Right renal cortex interstitium (tissue), 3 donors: ENCODE measurements around the gene ABHD13. TPM values are rescaled to one million over a fixed set of nuclear protein-coding genes. Genes with fewer than 3 reads are reported as not detected.

Experiments
- DNase-seq, 3 donors: peaks; one replicate each; pipeline ENCODE4 v3.0.0-alpha.2; 2013; ENCODE audit warnings: low read depth in 3 of 3, low spot score in 2 of 3
- polyA plus RNA-seq, 3 donors: library from polyadenylated mRNA; unstranded; fragments of 120-200 nt; gene quantifications; one replicate each; pipeline ENCODE4 v1.2.1, GENCODE V29; 2013; ENCODE audit not compliant: insufficient read length in 3 of 3

Gene ABHD13
- polyA plus RNA-seq, 3 donors, result 14.4 to 17.9 (median 16.6) TPM

GRCh38 chr13:108278466-108278865 is 60.3 kb downstream of the ABHD13 start:
- no peak for DNase-seq

- no peak for DNase-seq
Observed at GRCh38 chr13:108281901-108282300, 63.7 kb downstream of the ABHD13 start.

GRCh38 chr13:108283110-108283509 is 64.9 kb downstream of the ABHD13 start:
- no peak for DNase-seq

Other genes starting within 250 kb of the ABHD13 start
- 10 to 100 TPM; 14.4 to 17.8 (median 14.7) TPM for gene LIG4, start 2.9 kb upstream of the ABHD13 start, polyA plus RNA-seq
- 1 to 10 TPM in 2 of 3 donors, under 1 TPM in 1; 0.94 to 1.9 (median 1.1) TPM for gene TNFSF13B, start 51.3 kb downstream of the ABHD13 start, polyA plus RNA-seq